GM21360 (cell line): Measurements from ENCODE around the gene SNX1.
A peak's percentile ranks its signal among the peaks of the same experiment; 100 is the strongest.

Source experiments
- ATAC-seq: cut with Tn5 transposase; IDR thresholded peaks from one replicate; pipeline ENCODE4 v1.9.1; 2021; ENCODE audit warnings: mild to moderate bottlenecking, moderate library complexity; ENCODE audit not compliant: unreplicated experiment

Gene SNX1

DNA sequence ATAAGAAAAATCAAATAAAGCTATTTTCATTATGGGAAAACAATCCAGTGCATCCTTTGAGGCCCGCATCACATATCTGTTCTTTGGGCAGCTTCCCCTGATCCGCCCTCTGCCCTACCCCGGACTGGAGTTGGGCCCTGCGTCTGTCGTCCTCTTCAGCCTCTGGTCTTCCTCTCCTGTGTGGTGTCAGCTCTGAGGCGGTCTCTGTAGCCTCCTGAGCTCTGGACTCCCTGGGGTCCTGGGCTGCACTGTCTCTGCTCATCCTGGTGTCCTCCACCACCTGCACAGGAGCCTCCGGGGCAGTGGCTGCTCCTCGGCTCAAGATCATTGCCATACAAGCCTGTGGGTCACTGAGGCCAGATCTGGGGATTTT lies 48.4 kb downstream of the SNX1 start:
- ATAC-seq = no peak

DNA sequence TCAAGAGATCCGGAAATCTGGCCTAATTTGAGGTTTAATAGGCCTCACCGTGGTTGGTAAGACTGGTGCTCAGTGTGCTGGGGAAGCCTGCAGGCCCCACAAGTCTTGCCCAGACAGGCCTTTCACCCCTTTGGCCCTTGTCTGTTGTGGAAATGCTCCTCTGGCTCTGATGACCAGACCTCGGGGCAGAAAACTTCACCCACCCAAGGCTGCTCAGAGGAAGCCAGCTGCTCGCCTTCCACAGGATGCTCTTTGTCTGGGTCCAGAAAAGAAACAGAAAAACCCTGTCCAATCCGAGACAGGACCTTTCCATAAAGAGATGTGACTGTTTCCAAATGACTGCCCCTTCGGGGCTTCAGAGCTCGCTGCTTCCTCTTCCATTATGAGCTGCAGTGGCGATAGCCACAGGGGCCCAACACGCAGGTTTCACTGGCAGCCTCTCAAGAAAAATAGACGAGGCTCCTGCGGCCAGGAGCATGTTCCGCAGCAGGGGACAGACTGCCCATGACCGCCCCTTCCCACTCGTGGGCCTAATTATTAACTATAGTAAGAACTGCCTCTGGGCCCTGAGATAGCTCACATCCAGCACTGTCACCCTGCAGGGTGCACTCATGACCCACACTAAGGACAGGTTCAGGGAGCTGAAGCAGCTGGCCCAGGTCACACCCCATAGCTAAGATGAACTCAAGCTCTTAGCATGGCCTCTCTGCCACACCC lies 48.9 kb downstream of the SNX1 start:
- ATAC-seq = no peak

- no peak for ATAC-seq
Observed at GRCh38 chr15:64146041-64146440, 50.3 kb downstream of the SNX1 start.

DNA sequence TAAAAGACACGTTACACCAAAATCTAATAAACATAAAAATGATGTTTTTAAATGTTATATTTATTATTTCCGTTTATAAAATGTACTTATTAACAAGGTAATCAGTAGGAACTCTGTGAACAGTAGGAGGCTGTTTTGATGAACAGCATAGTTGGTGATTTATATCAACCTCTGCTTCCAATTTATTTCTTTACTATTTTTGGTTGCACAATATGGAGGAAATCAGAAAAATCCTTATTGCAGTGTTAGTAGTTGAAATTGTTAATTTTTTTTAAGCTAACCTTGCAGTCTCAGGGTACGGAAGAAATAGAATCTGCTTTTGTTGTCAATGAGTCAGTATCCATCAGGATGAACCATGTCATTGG lies 50.7 kb downstream of the SNX1 start:
- ATAC-seq = no peak

- ATAC-seq = no peak
Observed at GRCh38 chr15:64146885-64147681, 51.3 kb downstream of the SNX1 start.

GRCh38 chr15:64148168-64148567 lies 52.4 kb downstream of the SNX1 start:
- ATAC-seq = no peak

DNA sequence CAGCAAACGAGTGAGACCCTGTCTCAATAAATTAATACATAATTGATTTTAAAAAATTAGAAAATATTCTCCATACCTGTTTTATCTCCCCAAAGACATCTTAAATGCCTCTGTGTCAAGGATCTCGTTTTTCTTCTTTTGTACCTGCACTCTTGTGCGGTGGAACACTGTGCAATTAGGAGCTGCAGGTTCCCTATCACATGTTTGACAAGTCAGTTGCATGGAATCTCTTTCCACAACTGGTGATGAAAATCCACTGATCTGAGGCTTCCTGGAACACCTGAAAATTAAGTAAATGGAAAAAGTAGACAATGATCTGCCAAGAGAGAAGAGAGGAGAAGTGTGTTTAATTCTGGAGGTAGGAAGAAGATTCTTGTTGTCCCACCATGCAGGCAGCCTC lies 52.8 kb downstream of the SNX1 start:
- no peak for ATAC-seq

GRCh38 chr15:64149424-64149823 lies 53.6 kb downstream of the SNX1 start:
- no peak for ATAC-seq

GRCh38 chr15:64149893-64150578 lies 54.3 kb downstream of the SNX1 start:
- no peak for ATAC-seq

DNA sequence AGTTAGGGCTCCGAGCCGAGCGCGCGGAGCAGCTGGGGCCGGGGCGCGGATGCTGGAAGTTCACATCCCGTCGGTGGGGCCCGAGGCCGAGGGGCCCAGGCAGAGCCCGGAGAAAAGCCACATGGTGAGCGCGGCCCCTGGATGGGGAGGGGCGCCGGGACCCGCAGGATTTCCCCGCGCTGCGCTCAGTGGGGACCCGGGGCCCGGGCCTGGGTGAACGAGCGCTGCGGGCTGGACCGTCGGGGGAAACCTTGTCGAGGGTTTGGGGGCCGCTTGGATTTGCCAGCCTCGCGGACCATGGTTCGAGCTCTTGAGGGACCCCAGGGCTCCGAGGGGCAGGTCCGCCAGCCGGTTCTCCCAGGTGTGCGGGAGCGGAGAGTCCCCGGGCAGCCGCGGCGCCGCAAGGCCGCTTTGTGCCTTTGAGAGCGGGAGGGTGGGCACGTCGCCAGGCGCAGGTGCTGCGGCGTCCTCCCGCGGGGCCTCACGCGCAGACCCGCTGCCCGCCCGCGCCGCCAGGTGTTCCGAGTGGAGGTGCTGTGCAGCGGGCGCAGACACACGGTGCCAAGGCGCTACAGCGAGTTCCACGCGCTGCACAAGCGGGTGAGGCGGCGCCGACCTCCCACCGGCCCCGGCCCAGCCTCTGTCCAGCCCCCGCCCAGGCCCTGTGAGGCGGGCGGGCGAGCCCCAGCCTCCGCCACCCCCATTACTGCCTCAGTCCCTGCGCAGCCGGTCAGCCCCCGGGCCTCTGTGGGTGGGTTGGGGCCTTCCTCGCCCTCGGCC lies 56.1 kb downstream of the SNX1 start, which contains the start of gene SNX22:
SNX22 (plus strand) TSS at position 5 of the 780 bp plus-strand sequence; CDS start at position 50, 45 bp downstream.
- ATAC-seq = peak; percentile 5

GRCh38 chr15:64152507-64153387 lies 57.0 kb downstream of the SNX1 start:
- ATAC-seq = peak; percentile 9

- ATAC-seq = peak; percentile 53
Observed at GRCh38 chr15:64153480-64154367, 57.9 kb downstream of the SNX1 start.

DNA sequence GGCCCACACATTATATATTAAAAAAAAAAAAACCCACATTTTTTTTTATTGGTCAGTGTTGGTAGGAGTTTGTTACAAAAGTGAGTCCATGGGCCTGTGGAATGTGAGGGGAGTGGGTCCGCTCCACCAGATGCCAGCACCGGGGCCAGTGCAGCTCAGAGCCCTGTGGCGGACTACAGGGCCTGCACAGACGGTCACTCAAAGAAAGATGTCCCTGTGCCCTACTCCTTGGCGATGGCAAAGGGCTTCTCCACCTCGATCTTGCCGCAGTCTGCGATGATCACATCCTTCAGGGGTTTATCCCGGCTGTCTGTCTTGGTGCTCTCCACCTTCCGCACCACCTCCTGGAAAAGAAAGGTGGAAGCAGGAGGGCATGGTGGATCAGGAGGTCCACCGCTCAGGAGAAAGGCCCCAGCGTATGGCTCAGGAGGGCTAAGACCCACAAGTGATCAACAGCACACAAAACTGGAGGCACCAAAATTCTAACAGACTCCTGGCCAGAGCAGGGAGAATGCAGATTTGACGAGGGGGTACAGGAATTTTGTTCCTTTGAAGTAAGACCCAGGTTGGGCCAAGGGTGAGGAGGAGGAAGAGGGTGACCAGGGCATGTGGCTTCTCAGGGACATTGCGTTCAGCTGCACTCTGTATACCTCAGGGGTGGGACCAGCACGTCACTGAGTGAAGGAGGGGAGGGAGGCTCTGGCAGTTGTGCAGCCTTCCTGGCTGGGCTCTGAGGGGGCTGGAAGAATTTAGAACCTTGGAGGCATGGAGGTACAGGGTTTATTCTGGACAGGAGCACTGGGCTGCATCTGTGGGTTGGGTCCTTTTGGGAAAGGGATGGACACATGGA lies 60.2 kb downstream of the SNX1 start:
- no peak for ATAC-seq

DNA sequence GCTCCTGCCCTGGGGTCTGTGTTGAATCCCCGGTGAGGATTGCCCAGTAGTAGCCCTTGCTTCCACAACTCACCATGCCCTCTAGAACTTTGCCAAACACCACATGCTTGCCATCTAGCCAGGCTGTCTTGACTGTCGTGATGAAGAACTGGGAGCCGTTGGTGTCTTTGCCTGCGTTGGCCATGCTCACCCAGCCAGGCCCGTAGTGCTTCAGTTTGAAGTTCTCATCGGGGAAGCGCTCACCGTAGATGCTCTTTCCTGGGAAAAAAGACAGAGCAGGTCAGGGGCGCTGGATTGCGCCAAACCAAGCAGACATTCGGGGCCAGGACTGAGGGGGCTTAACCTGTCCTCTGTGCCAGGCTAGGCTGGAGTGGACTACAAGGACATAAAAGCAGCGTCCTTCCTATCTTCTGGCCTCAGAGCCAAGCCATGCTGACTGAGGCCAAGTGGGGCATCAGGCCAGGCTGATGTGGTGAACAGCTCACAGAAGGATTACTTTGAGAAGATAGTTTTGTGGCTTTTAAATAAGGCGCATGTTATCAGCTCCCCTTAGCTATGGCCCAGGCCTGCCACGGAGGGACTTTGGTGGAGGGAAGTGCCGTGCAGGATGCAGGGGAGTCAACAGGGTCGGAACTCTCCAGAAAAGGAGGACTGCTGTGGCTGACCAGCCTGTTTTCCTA lies 61.0 kb downstream of the SNX1 start:
- no peak for ATAC-seq

- ATAC-seq = no peak
Observed at GRCh38 chr15:64157599-64158125, 61.9 kb downstream of the SNX1 start.

GRCh38 chr15:64158363-64159134 lies 62.8 kb downstream of the SNX1 start:
- no peak for ATAC-seq
